HL-60/S4 treated with retinoic acid at 250 ng/mL for 4 days and 3 days (cell line): Measurements from ENCODE around the gene CXCL3.
"Not testable (repeated sequence)": the region's sequence is repeated elsewhere in the genome, so short reads cannot be mapped to it uniquely, and the experiment has no call there.

Source experiments
- in situ Hi-C: fragments of 300-500 bp; cut with MboI; formaldehyde crosslinking; loops from 2 replicates; pipeline ENCODE4 v1.7.0; 2022; ENCODE audit warnings: low sequenced_read_pairs

Gene CXCL3

GRCh38 chr4:74038425-74039314, at the start of gene CXCL3:
CXCL3 (minus strand) TSS chr4:74038689; CDS start chr4:74038611, 78 bp downstream.
- in situ Hi-C loops: no loop called here

- in situ Hi-C loops: no loop called here
These were observed 49.0 kb upstream of the CXCL3 start for GRCh38 chr4:74087481-74087880.

- in situ Hi-C loops: no loop called here
These were observed 47.2 kb upstream of the CXCL3 start for GRCh38 chr4:74085669-74086068.

GRCh38 chr4:74084984-74085383, 46.5 kb upstream of the CXCL3 start:
- in situ Hi-C loops: no loop called here

DNA sequence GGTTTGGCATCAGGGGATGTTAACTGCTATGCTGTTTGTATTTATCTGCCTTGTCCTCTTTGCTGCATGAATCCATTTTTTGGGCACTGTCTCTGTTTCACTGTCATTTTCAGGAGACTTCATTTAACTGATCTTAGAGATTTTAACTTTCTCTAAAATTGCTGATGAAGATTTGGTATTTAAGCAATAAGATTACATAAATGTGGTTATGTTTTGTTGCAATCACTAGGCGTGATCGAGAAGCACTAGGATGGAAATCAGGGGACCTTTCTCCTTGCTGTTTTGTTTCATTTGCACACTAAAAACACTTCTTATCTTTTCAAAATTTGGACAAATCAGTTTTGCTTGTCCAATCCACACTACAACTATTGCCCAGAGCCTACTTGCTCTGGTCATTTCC, 45.1 kb upstream of the CXCL3 start:
- in situ Hi-C loops: no loop called here

GRCh38 chr4:74081035-74081434, 42.5 kb upstream of the CXCL3 start:
- in situ Hi-C loops: no loop called here

DNA sequence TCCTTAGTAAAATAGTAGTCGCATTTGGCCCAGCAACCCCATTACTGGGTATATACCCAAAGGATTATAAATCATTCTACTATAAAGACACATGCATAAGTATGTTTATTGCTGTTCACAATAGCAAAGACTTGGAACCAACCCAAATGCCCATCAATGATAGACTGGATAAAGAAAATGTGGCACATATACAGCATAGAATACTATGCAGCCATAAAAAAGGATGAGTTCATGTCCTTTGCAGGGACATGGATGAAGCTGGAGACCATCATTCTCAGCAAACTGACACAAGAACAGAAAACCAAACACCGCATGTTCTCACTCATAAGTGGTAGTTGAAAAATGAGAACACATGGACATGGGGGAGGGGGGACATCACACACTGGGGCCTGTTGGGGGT, 41.9 kb upstream of the CXCL3 start:
- in situ Hi-C loops: not testable (repeated sequence)

- in situ Hi-C loops: not testable (repeated sequence)
These were observed 40.5 kb upstream of the CXCL3 start for GRCh38 chr4:74079024-74079423.

DNA sequence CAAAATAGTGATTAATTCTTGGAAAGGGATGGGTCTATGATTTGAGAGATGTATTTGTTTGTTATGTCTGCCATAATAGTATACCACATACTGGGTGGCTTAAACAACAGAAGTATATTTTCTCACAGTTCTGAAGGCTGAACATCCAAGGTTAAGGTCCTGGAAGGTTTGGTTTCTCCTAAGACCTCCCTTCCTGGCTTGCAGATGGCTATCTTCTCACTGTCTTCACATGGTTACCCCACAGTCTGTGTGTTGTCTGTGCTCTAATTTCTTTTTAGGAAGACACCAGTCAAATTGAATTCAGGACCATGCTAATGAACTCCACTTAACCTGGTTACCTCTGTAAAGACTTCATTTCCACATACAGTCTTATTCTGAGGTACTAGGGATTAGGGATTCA, 34.9 kb upstream of the CXCL3 start:
- in situ Hi-C loops: no loop called here

- in situ Hi-C loops: no loop called here
These were observed 34.2 kb upstream of the CXCL3 start for GRCh38 chr4:74072739-74073138.

DNA sequence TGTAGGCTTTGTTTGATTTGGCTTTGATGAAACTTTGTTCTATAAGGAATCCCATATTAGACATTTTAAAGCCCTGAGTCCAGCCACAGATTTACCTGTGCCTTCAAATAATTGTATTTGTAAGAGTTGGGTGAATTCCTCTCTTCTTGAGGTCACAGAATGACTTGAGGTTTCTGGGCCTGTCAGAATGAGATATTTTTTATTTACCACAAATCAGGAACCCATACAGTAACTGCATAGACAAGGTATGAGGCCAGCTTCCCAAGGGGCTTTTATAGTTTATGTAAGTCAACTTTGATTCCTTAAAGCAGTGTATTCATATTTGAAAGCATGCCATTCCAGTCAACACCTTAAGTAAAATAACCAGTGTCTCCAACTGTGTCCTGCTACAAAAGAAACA, 29.1 kb upstream of the CXCL3 start:
- in situ Hi-C loops: no loop called here

DNA sequence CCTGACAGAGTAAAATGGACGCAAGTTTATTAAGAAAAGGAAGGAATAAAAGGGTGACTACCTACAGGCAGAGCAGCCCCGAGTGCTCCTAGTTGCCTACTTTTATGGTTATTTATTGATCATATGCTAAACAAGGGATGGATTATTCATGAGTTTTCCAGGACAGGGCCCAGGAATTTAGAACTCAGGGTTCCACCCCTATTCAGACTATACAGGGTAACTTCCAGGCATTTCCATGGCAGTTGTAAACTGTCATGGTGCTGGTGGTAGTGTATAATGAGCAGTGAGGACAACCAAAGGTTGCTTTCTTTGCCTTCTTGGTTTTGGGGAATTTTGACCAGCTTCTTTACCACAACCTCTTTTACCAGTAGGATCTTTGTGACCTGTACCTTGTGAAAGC, 27.7 kb upstream of the CXCL3 start:
- in situ Hi-C loops: no loop called here

- in situ Hi-C loops: no loop called here
These were observed 26.7 kb upstream of the CXCL3 start for GRCh38 chr4:74065115-74065642.

- in situ Hi-C loops: no loop called here
These were observed 25.4 kb upstream of the CXCL3 start for GRCh38 chr4:74063859-74064258.

DNA sequence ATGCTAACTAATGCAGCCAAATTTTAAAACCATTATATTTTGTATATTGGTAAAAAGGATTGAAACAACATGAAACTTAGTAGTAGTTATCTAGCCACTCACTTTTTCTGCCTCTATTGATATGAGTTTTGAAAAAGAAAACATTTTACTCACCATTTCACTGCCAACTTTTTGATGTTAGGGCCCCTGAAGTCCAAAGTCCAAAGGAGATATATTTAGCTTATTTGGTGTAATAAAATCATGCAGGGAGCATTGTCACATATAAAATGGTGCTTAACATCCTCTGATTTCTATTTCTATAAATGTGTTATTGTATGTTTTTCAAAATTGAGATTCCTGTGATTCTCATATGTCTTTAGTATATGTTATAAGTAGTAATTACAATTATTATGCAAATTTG, 24.5 kb upstream of the CXCL3 start:
- in situ Hi-C loops: no loop called here

DNA sequence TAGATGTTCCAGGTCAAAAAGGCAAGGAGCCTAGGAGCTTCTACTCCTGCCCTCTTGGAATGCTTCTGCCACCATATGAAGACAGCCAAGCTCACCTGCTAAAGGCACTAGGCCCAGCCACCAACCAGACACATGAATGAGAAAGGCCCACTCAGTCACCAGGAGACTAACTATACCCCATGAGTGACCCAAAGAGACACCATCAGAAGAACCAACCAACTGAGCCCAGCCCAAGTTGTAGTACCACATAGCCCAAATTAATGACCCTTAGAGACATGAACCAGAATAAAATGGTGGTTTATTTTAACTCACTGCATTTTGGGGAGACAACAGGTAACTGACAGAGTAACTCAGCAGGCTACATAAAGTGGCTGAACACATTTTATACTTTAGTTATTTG, 22.9 kb upstream of the CXCL3 start:
- in situ Hi-C loops: no loop called here

DNA sequence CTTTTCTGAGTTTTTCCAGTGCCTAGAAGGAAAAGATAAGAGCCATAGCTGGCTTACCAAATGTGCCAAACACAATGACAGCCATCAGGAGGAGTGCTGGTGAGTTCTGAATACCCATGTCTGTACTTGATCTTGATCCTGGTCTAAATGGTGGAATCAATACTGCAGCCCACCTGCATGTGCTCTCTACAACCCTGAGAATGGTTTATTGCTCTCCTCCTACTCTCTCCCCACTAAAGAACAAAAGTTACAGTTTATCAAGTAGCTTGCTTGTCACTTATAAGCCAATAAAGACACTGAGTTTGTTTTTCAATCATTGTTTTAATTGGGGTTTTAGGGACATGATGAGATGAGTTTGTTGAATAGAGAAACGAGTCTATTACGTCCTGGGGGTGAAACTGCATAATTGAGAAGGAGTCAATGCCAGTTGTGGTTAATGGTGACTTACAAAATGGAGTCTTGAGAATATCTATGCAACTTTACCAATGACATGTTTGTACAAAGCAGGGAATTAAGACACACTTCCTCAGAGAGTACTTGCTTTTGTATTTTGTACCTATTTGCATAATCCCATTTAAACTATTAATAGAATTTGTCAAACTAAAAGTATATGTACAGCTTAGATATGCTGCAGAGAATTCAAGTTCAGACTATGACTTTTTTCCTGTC, 20.8 kb upstream of the CXCL3 start:
- in situ Hi-C loops: no loop called here

GRCh38 chr4:74058048-74058651, 19.7 kb upstream of the CXCL3 start:
- in situ Hi-C loops: no loop called here

DNA sequence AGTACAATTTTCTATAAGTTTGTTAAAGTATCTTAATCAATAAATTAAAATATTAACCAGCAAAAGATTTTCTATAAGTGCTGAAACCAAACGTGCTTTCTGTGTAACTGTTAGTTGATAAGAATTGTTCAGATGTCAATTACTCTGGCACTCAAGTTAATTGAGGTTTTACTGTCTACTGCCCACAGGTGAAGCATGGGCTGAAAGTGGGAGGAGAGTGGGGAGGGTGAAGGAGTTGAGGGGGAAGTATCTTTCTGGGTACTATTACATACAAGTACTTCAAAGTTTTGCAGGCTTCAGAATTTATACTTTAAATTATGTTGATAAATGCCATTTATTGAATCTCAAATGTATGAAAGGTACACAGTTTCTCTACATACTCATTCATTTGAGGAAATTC, 19.1 kb upstream of the CXCL3 start:
- in situ Hi-C loops: no loop called here

DNA sequence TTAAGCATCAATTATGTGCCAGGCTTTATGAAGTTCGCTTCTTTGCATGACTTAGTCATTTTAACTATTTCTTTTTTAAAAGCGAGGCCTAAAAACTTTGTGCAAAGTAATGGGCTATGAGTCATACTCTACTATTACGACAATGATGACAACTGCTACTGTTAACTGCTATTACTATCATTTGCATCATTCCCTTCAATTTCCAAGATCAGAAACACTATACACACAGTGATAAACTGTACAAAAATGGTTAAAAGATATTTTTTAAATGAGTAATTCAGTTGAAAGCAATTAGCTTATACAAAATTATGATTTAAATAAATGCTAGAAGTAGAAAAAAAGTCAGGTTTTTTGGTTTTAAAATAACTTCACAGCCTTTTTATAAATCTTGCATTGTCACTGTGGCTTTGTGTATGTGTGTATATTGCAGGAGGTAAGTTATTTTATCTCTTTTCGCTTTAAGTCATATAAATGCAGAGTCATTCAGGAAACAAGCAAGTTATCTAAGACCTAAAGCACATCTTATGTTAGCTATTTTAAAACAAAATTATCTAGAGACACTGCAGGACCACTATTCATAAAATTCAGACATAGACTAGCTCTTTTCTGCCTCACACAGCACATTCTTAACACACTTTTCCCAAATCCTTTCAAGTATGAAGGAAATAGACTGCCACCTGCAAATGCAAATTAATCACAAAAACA, 18.5 kb upstream of the CXCL3 start:
- in situ Hi-C loops: no loop called here
